IPS DF 4.7 (cell line): ENCODE results near the gene TMEM209.
"Not testable (repeated sequence)": the region's sequence is repeated elsewhere in the genome, so short reads cannot be mapped to it uniquely, and the experiment has no call there.

ENCODE experiments used
- DNase-seq: peaks from one replicate; pipeline ENCODE4 v3.0.0-alpha.2; 2013; ENCODE audit warnings: low spot score; ENCODE audit errors: extremely low read depth

The TMEM209 gene

GRCh38 chr7:130218806-130219620, 13.8 kb upstream of the TMEM209 start:
- no peak for DNase-seq

GRCh38 chr7:130216750-130217149, 11.5 kb upstream of the TMEM209 start:
- DNase-seq = no peak

GRCh38 chr7:130216025-130216424, 10.8 kb upstream of the TMEM209 start:
- DNase-seq = no peak

GRCh38 chr7:130213828-130214227, 8.6 kb upstream of the TMEM209 start:
- no peak for DNase-seq

- DNase-seq = no peak
Observed at GRCh38 chr7:130210181-130210935, 5.2 kb upstream of the TMEM209 start.

GRCh38 chr7:130208516-130208915, 3.3 kb upstream of the TMEM209 start:
- no peak for DNase-seq

GRCh38 chr7:130207642-130208041, 2.4 kb upstream of the TMEM209 start, which contains the start of gene SSMEM1:
Gene SSMEM1, plus strand, starts transcription at chr7:130207860. Its CDS starts 51 bp downstream, at chr7:130207911.
- no peak for DNase-seq

- DNase-seq = no peak
Observed at GRCh38 chr7:130207033-130207432, 1.8 kb upstream of the TMEM209 start.

- DNase-seq = no peak
Observed at GRCh38 chr7:130201796-130202195, 3.4 kb downstream of the TMEM209 start.

- DNase-seq = no peak
Observed at GRCh38 chr7:130197094-130197493, 8.1 kb downstream of the TMEM209 start.

- DNase-seq = no peak
Observed at GRCh38 chr7:130196476-130196875, 8.7 kb downstream of the TMEM209 start.

GRCh38 chr7:130195396-130195795, 9.8 kb downstream of the TMEM209 start:
- no peak for DNase-seq

- DNase-seq = no peak
Observed at GRCh38 chr7:130191791-130192190, 13.4 kb downstream of the TMEM209 start.

GRCh38 chr7:130189343-130189742, 15.9 kb downstream of the TMEM209 start:
- DNase-seq = no peak

- DNase-seq = no peak
Observed at GRCh38 chr7:130187360-130187759, 17.8 kb downstream of the TMEM209 start.

GRCh38 chr7:130184349-130184748, 20.9 kb downstream of the TMEM209 start:
- DNase-seq = not testable (repeated sequence)

GRCh38 chr7:130182990-130183389, 22.2 kb downstream of the TMEM209 start:
- no peak for DNase-seq

GRCh38 chr7:130181263-130181605, 24.0 kb downstream of the TMEM209 start:
- DNase-seq = no peak

- no peak for DNase-seq
Observed at GRCh38 chr7:130180571-130181262, 24.5 kb downstream of the TMEM209 start.

- DNase-seq = no peak
Observed at GRCh38 chr7:130179631-130180030, 25.6 kb downstream of the TMEM209 start.

GRCh38 chr7:130178251-130178650, 27.0 kb downstream of the TMEM209 start:
- no peak for DNase-seq
